CD4-positive, alpha-beta T cell treated with Interleukin-1 beta for 1 hour (primary cell): ENCODE measurements around the gene BHLHE23.

Source experiments
- DNase-seq, 2 donors: peaks; one replicate each; pipeline ENCODE4 v3.0.0-alpha.2; 2020 to 2022

Gene BHLHE23

DNA sequence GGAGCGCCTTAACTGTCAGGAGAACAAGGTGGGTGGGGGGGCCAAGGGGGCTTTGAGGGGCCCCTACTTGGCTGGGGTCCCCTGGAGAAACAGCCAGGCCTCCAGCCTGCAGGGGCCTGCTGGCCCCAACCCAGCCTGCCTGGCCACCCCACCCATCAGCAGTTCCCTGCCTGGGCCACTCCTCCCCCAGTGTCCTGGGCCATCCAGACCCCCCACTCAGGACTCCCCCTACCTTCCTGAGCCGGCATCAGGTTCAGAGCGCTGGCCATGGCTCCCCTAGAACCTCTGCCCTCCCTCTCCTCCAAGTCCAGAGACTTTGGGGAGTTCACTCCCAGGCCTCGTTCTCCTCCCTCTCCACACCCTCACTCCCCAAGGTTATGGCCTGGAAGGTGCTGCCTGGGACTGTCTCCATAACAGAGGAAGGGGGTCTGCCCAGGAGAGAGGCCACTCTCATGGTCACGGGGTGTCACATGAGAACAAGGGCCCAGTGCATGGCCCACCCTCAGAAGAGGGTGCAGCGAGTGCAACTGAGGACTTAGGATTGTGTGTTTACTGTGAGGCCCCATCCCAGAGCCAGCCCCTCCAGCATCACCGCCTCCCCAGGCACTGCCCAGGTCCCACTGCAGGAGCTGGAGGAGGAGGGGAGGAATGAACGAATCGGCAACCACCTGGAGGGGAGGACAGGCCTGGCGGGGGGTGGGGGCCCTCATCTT lies 48.2 kb downstream of the BHLHE23 start:
- DNase-seq = no peak

DNA sequence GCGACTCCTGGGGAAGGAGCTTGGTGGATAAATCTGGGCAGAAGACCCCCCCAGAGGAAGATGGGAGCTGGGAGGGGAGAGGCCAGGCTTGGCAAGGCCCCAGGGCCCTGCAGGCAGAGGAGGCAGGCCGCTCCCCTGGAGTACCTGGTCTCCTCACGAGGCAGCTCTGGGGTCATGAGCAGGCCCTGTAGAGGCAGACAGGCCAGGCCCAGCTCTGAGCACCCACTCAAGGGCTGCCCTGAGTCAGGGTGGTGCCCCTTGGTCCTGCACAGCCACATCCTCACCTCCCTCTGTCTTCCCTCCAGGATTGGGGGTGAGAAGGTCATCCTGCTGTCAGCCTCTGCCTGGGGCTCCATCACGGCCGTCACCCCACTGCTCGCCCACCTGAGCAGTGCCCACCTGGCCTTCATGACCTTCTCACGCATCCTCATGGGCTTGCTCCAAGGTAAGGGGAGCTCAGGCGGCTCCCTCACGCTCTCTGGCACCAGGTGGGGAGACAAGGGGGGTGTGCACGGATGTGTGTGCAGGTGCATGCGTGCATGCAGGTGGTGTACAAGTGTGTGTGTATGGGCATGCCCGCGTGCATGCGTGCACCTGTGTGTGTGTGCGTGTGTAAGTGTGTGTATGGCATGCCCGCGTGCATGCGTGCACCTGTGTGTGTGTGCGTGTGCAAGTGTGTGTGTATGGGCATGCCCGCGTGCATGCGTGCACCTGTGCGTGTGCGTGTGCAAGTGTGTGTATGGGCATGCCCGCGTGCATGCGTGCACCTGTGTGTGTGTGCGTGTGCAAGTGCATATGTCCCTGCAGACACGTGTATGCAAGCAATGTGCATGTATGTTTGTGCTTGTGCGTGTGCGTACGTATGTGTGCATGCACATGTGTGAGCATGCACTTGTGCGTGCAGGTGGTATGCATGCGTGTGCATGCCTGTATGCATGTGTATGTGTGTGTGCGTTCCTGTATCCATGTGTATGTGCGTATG lies 49.3 kb downstream of the BHLHE23 start:
- DNase-seq = no peak

GRCh38 chr20:62956387-62957135 lies 50.2 kb downstream of the BHLHE23 start:
- no peak for DNase-seq
